ENCODE data around the gene CAMK1D.

DNA sequence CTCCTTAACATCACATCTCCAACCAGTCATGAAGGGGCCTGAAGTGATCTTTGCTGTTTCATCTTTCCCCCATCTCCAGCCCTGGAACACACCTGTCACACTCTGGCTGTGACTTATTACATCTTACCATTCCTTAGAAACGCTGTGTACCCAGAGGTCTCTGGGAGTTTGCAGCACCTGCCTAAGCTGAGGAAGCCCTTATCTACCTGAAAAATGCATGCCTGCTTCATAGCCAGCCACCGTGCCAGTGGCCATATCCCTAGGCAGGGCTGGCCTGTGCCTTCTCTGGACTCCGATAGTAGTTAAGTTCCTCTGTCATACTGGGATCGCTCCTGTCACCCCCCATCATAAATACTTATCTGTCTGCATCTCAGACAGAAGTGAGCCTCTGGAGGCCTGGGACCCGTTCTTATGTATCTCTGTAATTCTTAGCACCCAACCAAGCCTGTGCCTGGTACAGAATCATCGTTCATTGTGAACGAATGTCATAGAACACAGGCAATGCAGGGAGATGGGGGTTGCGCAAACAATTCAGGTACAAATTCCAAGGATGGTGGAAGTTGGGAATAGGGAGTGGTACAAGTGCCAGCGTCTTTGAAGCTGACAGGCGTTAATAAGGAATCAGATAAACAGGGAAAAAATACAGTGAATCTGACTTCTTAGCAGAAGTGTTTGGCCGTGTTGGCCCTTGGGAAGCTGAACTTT, 254.6 kb downstream of the CAMK1D start:
- no peak for TF ChIP-seq POLR2A (IDR thresholded peaks at IDR 0.05)
- TF ChIP-seq, protein P1, sequence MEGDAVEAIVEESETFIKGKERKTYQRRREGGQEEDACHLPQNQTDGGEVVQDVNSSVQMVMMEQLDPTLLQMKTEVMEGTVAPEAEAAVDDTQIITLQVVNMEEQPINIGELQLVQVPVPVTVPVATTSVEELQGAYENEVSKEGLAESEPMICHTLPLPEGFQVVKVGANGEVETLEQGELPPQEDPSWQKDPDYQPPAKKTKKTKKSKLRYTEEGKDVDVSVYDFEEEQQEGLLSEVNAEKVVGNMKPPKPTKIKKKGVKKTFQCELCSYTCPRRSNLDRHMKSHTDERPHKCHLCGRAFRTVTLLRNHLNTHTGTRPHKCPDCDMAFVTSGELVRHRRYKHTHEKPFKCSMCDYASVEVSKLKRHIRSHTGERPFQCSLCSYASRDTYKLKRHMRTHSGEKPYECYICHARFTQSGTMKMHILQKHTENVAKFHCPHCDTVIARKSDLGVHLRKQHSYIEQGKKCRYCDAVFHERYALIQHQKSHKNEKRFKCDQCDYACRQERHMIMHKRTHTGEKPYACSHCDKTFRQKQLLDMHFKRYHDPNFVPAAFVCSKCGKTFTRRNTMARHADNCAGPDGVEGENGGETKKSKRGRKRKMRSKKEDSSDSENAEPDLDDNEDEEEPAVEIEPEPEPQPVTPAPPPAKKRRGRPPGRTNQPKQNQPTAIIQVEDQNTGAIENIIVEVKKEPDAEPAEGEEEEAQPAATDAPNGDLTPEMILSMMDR (IDR thresholded peaks at IDR 0.05) = no peak
